Left ventricle myocardium inferior (tissue), 1 donor: Measurements from ENCODE around the gene SMPX. TPM values are rescaled to one million over a fixed set of nuclear protein-coding genes. Genes with fewer than 3 reads are reported as not detected.
A peak's percentile ranks its signal among the peaks of the same experiment; 100 is the strongest.

ENCODE experiments used
- DNase-seq: peaks from one replicate; pipeline ENCODE4 v3.0.0-alpha.2; 2020
- H3K27ac ChIP-seq: fragments of 200-600 bp; replicated peaks from 2 replicates; pipeline ENCODE4 v1.8.0; 2021
- H3K27me3 ChIP-seq: fragments of 200-600 bp; 2 replicates; pipeline ENCODE4 v1.8.0; 2021; ENCODE audit warnings: low read depth
- H3K36me3 ChIP-seq: fragments of 200-600 bp; 2 replicates; pipeline ENCODE4 v1.8.0; 2021
- H3K4me1 ChIP-seq: fragments of 200-600 bp; 2 replicates; pipeline ENCODE4 v1.8.0; 2021
- H3K4me3 ChIP-seq: fragments of 200-600 bp; 2 replicates; pipeline ENCODE4 v1.8.0; 2021; ENCODE audit warnings: mild to moderate bottlenecking, moderate library complexity
- H3K9me3 ChIP-seq: fragments of 200-600 bp; replicated peaks from 2 replicates; pipeline ENCODE4 v1.8.0; 2021
- CTCF ChIP-seq: fragments of 200-600 bp; IDR thresholded peaks from 2 replicates; pipeline ENCODE4 v1.8.0; 2021; ENCODE audit warnings: antibody characterized with exemption, mild to moderate bottlenecking, borderline replicate concordance
- intact Hi-C: fragments of 100-400 bp; cut with micrococcal nuclease; formaldehyde crosslinking; loops from one replicate; pipeline ENCODE4 v1.11.0; 2022
- total RNA-seq: library from RNA; stranded (reverse); fragmentation: NEBNext Ultra II Directional; extraction: Animal tissue kit (Norgen Biotek cat#: 25700); gene quantifications from one replicate; pipeline ENCODE4 v1.2.1, GENCODE V29; 2021
- donor health status: DM: no; HTN: yes; CAD: no; lungs with severe emphysema.

SMPX gene
- total RNA-seq, 1 donor from 2014 or later, result 726 TPM

GRCh38 chrX:21666679-21667078 lies 91.2 kb downstream of the SMPX start:
- Histone ChIP-seq H3K27me3 (no peaks in the 10 kb centered on the region), H3K27ac (peak overlapping the region; percentile 59), H3K4me1 (no peaks in the 10 kb centered on the region), H3K36me3 (no peaks in the 10 kb centered on the region), H3K4me3 (no peak overlapping the region), H3K9me3 (no peaks in the 10 kb centered on the region)
- no peak for DNase-seq
- intact Hi-C loops, result no loop called here
- TF ChIP-seq CTCF, result no peak

GRCh38 chrX:21666252-21666651 lies 91.7 kb downstream of the SMPX start:
- Histone ChIP-seq H3K27ac (peak overlapping the region; percentile 59), H3K9me3 (no peaks in the 10 kb centered on the region), H3K36me3 (no peaks in the 10 kb centered on the region), H3K4me1 (no peaks in the 10 kb centered on the region), H3K27me3 (no peaks in the 10 kb centered on the region), H3K4me3 (no peak overlapping the region)
- DNase-seq, result no peak
- intact Hi-C loops, result no loop called here
- TF ChIP-seq CTCF, result no peak

- DNase-seq, result no peak
- no peaks in the 10 kb centered on the region for H3K9me3 ChIP-seq
These were observed 95.2 kb downstream of the SMPX start for GRCh38 chrX:21662761-21663160.

GRCh38 chrX:21661316-21661715 lies 96.6 kb downstream of the SMPX start:
- no peak for TF ChIP-seq CTCF
- H3K27ac ChIP-seq, result peak overlapping the region; percentile 61
- H3K4me3 ChIP-seq, result no peak overlapping the region
- H3K9me3 ChIP-seq, result no peaks in the 10 kb centered on the region
- H3K36me3 ChIP-seq, result no peaks in the 10 kb centered on the region
- peaks cover 25% of the 10 kb centered on the region for H3K27me3 ChIP-seq
- intact Hi-C loops, result no loop called here
- no peaks in the 10 kb centered on the region for H3K4me1 ChIP-seq
- no peak for DNase-seq

More at GRCh38 chrX:21662761-21663160, 95.2 kb downstream of the SMPX start:
- H3K27me3 ChIP-seq, result peaks cover 11% of the 10 kb centered on the region
- no peak for TF ChIP-seq CTCF
- no peaks in the 10 kb centered on the region for H3K36me3 ChIP-seq
- intact Hi-C loops, result no loop called here
- peak overlapping the region; percentile 61 for H3K27ac ChIP-seq
- no peaks in the 10 kb centered on the region for H3K4me1 ChIP-seq
- no peak overlapping the region for H3K4me3 ChIP-seq

GRCh38 chrX:21660156-21660555 lies 97.8 kb downstream of the SMPX start:
- no peak for DNase-seq
- no peaks in the 10 kb centered on the region for H3K36me3 ChIP-seq
- no peak for TF ChIP-seq CTCF
- peaks cover 26% of the 10 kb centered on the region for H3K27me3 ChIP-seq
- intact Hi-C loops, result no loop called here
- H3K4me1 ChIP-seq, result no peaks in the 10 kb centered on the region
- peak overlapping the region; percentile 62 for H3K4me3 ChIP-seq
- no peaks in the 10 kb centered on the region for H3K9me3 ChIP-seq
- H3K27ac ChIP-seq, result peak overlapping the region; percentile 8

- Histone ChIP-seq H3K9me3 (no peaks in the 10 kb centered on the region), H3K4me1 (no peaks in the 10 kb centered on the region), H3K36me3 (no peaks in the 10 kb centered on the region), H3K27ac (peak overlapping the region; percentile 82), H3K4me3 (peak overlapping the region; percentile 62), H3K27me3 (peaks cover 26% of the 10 kb centered on the region)
- TF ChIP-seq CTCF, result no peak
- intact Hi-C loops, result no loop called here
- DNase-seq, result no peak
These were observed 98.6 kb downstream of the SMPX start for GRCh38 chrX:21659320-21659719.
